Measurements from ENCODE around the gene HSPB1. TPM values are rescaled to one million over a fixed set of nuclear protein-coding genes. Genes with fewer than 3 reads are reported as not detected.

The HSPB1 gene
- total and polyA plus RNA-seq, 12 donors = 1,266 to 6,886 (median 2,108) TPM

GRCh38 chr7:76296743-76297740, 5.4 kb upstream of the HSPB1 start:
- peaks cover 17 to 46% (median 40%) of the 10 kb centered on the region in 9 donors for H3K4me1 ChIP-seq
- H3K9me3 ChIP-seq = no peaks in the 10 kb centered on the region

GRCh38 chr7:76300166-76300731, 2.2 kb upstream of the HSPB1 start:
- intact Hi-C loops (cut with DNase I) = no loop called here
- H3K4me3 ChIP-seq = no peak overlapping the region
- H3K36me3 ChIP-seq = peaks cover 0 to 14% (median 9%) of the 10 kb centered on the region in 9 donors
- peaks cover 7 to 36% (median 26%) of the 10 kb centered on the region in 9 donors for H3K4me1 ChIP-seq
- ATAC-seq = no peak
- WGBS, 2 donors = 82 to 86% methylated on average over 7 of the region's 7 CpGs
- H3K9me3 ChIP-seq = no peaks in the 10 kb centered on the region
- H3K27ac ChIP-seq = peak overlapping the region in 1 of 10 donors; percentile 100
- DNase-seq = no peak
- H3K27me3 ChIP-seq = peaks cover 0 to 7% (median 0%) of the 10 kb centered on the region in 7 donors
- no peak for TF ChIP-seq CTCF (IDR thresholded peaks at IDR 0.05)

More at GRCh38 chr7:76296743-76297740, 5.4 kb upstream of the HSPB1 start:
- Histone ChIP-seq H3K36me3 (no peaks in the 10 kb centered on the region), H3K27me3 (peaks cover 0 to 1% (median 0%) of the 10 kb centered on the region in 7 donors), H3K4me3 (no peak overlapping the region), H3K27ac (peak overlapping the region in 9 of 10 donors; percentile 17 to 98 (median 52))
- no peak for TF ChIP-seq CTCF (IDR thresholded peaks at IDR 0.05)
- WGBS, 2 donors = 78 to 81% methylated on average over 22 of the region's 22 CpGs
- DNase-seq (no peak), ATAC-seq (peak in 1 of 8 donors; percentile 23)
- intact Hi-C loops (cut with DNase I) = no loop called here

- H3K4me1 ChIP-seq = peaks cover 10 to 38% (median 22%) of the 10 kb centered on the region in 9 donors
- intact Hi-C loops (cut with DNase I) = no loop called here
- no peak overlapping the region for H3K4me3 ChIP-seq
- H3K9me3 ChIP-seq = no peaks in the 10 kb centered on the region
- 94 to 97% methylated on average over 3 of the region's 3 CpGs for WGBS, 2 donors
- no peak for TF ChIP-seq CTCF (IDR thresholded peaks at IDR 0.05)
- H3K36me3 ChIP-seq = peaks cover 0 to 14% (median 9%) of the 10 kb centered on the region in 9 donors
- ATAC-seq (no peak), DNase-seq (no peak)
- H3K27me3 ChIP-seq = peaks cover 0 to 7% (median 0%) of the 10 kb centered on the region in 7 donors
- peak overlapping the region in 1 of 10 donors; percentile 100 for H3K27ac ChIP-seq
These were observed 1.5 kb upstream of the HSPB1 start for GRCh38 chr7:76301000-76301399.
